Adipocyte (in vitro differentiated cells): Measurements from ENCODE around the gene MAPK7.
A peak's percentile ranks its signal among the peaks of the same experiment; 100 is the strongest.
"Not testable (repeated sequence)": the region's sequence is repeated elsewhere in the genome, so short reads cannot be mapped to it uniquely, and the experiment has no call there.

Experiments
- DNase-seq: peaks from one replicate; pipeline ENCODE4 v3.0.0-alpha.2; 2015; ENCODE audit warnings: low read depth
- H3K27me3 ChIP-seq: replicated peaks from 2 replicates; pipeline ENCODE4 v1.7.0; 2013; ENCODE audit warnings: mild to moderate bottlenecking, low read length, moderate library complexity; ENCODE audit not compliant: control insufficient read depth, insufficient read depth
- H3K36me3 ChIP-seq: 2 replicates; pipeline ENCODE4 v1.7.0; 2013; ENCODE audit warnings: low read length, mild to moderate bottlenecking, moderate library complexity; ENCODE audit not compliant: control insufficient read depth, insufficient read depth, severe bottlenecking
- H3K4me1 ChIP-seq: 2 replicates; pipeline ENCODE4 v1.7.0; 2013; ENCODE audit warnings: mild to moderate bottlenecking, low read length, moderate library complexity; ENCODE audit not compliant: control insufficient read depth, insufficient read depth
- H3K4me3 ChIP-seq: 2 replicates; pipeline ENCODE4 v1.7.0; 2013; ENCODE audit warnings: mild to moderate bottlenecking, low read length, moderate library complexity
- H3K9ac ChIP-seq: 2 replicates; pipeline ENCODE4 v1.7.0; 2013; ENCODE audit warnings: mild to moderate bottlenecking, low read length, moderate library complexity
- H3K9me3 ChIP-seq: 2 replicates; pipeline ENCODE4 v1.7.0; 2013; ENCODE audit warnings: mild to moderate bottlenecking, low read length, moderate library complexity; ENCODE audit not compliant: control insufficient read depth

The MAPK7 gene

DNA sequence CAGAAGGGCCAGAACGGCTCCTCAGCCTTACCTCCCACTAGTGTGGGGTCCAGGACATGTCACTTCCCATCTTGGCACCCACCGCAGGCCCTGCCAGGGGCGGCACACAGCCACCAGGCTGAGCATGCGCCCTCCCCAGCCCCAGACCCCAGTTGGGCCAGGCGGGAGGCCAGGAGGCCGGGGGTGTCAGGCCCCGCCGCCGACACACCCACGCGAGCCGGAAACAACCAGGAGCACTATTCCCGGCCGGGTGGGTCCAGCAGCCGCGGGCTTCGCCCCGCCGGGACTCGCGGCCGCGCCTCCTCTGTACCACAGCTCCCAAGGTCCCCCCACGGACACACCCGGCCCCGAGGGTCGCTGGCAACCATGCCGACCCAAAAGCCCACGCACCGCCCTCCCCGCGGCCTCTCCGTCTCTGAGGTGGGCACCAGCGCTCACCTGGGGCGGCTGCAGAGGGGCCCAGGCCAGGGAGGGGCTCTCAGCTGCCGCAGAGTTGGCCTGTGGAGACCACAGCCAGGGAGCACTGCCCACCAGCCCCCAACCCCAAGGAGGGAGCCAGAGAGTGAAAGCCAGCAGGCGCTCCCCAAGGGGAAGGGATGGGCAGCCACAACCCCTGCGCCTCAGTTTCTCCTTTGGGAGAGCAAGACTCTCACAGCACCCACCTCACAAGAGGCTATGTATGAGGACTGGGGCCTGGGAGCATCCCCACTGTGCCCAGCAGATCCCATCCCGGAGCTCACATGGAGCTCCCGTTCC is 33.8 kb upstream of the MAPK7 start:
- DNase-seq = no peak
- H3K4me1 ChIP-seq = peaks cover 55% of the 10 kb centered on the region

GRCh38 chr17:19345067-19345460 is 33.2 kb upstream of the MAPK7 start:
- Histone ChIP-seq H3K9ac (peak overlapping the region; percentile 70), H3K9me3 (no peaks in the 10 kb centered on the region), H3K4me3 (no peak overlapping the region), H3K36me3 (no peaks in the 10 kb centered on the region), H3K4me1 (peaks cover 52% of the 10 kb centered on the region), H3K27me3 (no peaks in the 10 kb centered on the region)
- no peak for DNase-seq

More for the DNA sequence above, 33.8 kb upstream of the MAPK7 start:
- H3K36me3 ChIP-seq = no peaks in the 10 kb centered on the region
- H3K9me3 ChIP-seq = no peaks in the 10 kb centered on the region
- H3K4me3 ChIP-seq = no peak overlapping the region
- peak overlapping the region; percentile 19 for H3K9ac ChIP-seq
- H3K27me3 ChIP-seq = no peaks in the 10 kb centered on the region

DNA sequence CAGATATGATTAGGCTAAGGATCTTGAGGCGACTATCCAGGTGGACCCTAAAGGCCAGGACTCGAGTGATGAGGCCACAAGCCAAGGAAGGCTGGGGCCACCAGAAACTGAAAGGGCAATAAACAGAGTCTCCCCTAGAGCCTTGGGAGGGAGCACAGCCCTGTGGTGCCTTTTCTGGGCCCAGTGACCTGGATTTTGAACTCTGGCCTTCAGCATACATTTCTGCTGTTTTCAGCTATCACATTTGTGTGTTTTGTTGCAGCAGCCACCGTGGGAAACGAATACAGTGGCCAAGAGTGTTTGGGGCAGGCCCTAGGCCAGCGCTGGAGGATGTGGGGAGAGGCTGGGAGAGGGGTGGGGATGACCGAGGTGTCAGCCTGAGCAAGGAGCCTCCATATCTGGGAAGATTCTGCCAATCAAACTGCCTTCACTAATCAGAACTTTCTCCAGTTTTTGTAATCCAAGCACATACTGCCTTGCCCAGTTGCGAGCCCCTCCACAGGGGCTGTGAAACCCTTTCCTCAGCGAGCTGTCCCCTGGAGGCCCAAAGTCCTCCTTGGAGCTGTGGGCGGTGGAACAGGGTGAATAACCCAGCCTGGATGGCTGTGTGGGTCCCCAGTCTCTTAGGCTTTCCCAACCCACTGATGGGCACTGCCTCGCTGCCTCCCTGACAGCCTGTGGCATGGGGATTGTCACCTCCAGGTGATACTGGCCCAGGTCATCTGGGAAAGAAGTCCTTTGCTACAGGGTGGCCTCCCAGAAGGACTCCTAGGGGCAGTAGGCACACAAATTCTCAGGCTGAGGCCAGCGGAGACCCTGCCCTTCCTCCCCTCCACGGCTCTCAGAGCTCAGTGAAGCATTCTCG is 32.6 kb upstream of the MAPK7 start:
- no peaks in the 10 kb centered on the region for H3K9me3 ChIP-seq
- H3K36me3 ChIP-seq = no peaks in the 10 kb centered on the region
- no peak for DNase-seq
- peaks cover 52% of the 10 kb centered on the region for H3K4me1 ChIP-seq
- peak overlapping the region; percentile 70 for H3K9ac ChIP-seq
- H3K4me3 ChIP-seq = peak overlapping the region; percentile 12
- no peaks in the 10 kb centered on the region for H3K27me3 ChIP-seq

GRCh38 chr17:19346351-19347255 is 31.7 kb upstream of the MAPK7 start:
- DNase-seq = peak; percentile 88
- H3K4me1 ChIP-seq = peaks cover 46% of the 10 kb centered on the region
- H3K36me3 ChIP-seq = no peaks in the 10 kb centered on the region
- H3K4me3 ChIP-seq = peak overlapping the region; percentile 12
- H3K9ac ChIP-seq = peak overlapping the region; percentile 70
- H3K9me3 ChIP-seq = no peaks in the 10 kb centered on the region
- H3K27me3 ChIP-seq = no peaks in the 10 kb centered on the region

DNA sequence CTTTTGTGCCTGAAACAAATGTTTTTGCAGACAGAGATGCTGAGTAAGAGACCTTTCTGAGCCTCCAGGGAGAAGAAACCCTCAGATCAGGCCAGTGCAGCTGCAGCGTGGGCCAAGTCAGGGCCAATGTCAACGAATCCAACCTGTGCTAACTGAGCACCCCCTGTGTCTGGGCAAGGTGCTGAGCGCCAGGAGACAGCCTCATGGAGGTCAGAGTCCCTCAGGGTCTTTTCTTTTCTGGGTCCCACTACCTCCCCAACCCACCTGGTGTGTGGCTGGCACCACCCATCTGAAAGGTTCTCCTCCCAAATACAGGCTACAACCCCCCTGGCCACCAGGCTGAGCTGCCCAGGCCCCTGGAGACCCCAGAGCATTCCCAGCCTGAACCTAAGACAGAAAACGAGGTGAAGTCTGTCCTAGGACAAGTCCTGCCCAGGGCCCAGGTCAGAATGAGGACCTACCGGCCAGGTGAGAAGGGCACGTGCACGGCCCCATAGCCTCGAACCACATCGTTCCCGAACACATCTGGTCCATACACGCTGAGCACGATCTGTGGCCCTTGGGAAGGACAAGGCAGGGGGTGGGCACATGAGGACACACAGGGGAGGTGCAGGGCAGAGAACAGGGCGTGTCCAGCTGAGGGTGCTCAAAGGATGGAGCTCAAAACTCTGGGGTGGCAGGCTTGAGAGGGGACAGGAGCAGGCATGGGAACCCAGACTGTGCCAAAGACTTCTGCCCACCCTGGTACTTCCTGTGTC is 30.8 kb upstream of the MAPK7 start:
- Histone ChIP-seq H3K9ac (peak overlapping the region; percentile 70), H3K4me3 (no peak overlapping the region), H3K9me3 (no peaks in the 10 kb centered on the region), H3K27me3 (no peaks in the 10 kb centered on the region), H3K4me1 (peaks cover 38% of the 10 kb centered on the region), H3K36me3 (no peaks in the 10 kb centered on the region)
- DNase-seq = no peak

DNA sequence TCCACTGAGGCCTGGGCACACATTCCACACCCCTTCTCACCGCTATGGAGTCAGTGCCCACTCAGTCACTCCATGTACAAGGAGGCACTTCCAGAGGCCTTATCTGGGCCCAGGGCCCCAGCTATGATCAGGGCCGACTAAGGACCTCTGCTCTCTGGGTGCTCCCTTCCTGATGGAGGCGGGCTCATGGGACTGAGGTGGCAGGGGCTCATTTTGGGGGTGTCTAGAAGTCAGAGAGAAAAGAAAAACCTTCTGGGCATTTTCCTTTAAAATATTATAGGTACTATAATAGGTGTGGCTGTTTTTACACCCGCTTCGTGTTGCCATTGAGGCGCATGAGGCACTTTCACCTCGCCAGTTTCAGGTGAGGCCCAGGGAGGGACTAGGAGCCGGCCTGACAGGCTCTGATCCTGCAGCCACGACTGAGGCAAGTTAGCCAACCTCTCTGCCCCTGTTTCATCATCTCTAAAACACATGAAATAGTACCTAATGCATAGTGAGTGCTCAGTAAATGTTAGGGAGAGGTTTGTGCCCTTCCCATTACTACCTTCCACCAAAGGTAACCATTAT is 30.1 kb upstream of the MAPK7 start:
- H3K27me3 ChIP-seq = no peaks in the 10 kb centered on the region
- H3K9ac ChIP-seq = no peak overlapping the region
- no peaks in the 10 kb centered on the region for H3K36me3 ChIP-seq
- DNase-seq = no peak
- H3K4me3 ChIP-seq = no peak overlapping the region
- H3K9me3 ChIP-seq = no peaks in the 10 kb centered on the region
- H3K4me1 ChIP-seq = peaks cover 33% of the 10 kb centered on the region

DNA sequence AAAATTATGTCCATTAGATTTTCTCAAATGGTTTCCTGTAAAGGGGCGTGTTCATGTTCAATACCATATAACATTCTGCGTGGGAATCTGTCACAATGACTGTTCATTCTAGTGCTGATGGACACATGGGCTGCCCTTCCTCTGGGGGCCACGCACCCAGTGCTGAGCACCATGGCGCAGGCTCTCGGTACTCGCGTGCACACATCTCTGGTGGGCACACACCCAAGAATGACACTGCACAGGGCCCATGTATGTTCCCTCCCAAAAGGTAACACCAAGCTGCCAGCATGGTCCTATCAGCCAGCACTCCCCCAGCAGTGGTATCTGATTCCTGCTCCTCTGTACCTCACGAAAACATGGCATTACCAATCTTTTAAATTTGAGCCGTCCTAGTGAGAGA is 29.5 kb upstream of the MAPK7 start:
- no peak for DNase-seq

DNA sequence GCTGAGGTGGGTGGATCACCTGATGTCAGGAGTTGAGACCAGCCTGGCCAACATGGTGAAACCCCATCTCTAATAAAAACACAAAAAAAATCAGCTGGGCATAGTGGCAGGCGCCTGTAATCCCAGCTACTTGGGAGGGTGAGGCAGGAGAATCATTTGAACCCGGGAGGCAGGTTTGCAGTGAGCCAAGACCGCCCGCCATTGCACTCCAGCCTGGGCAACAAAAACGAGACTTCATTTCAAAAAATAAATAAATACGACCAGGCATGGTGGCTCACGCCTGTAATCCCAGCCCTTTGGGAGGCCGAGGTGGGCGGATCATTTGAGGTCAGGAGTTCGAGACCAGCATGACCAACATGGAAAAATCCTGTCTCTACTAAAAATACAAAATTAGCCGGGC is 24.9 kb upstream of the MAPK7 start:
- not testable (repeated sequence) for DNase-seq, H3K4me1 ChIP-seq, H3K9me3 ChIP-seq, H3K9ac ChIP-seq, H3K27me3 ChIP-seq, H3K36me3 ChIP-seq, H3K4me3 ChIP-seq

More for the DNA sequence above, 29.5 kb upstream of the MAPK7 start:
- no peaks in the 10 kb centered on the region for H3K9me3 ChIP-seq
- peaks cover 31% of the 10 kb centered on the region for H3K4me1 ChIP-seq
- H3K36me3 ChIP-seq = no peaks in the 10 kb centered on the region
- no peaks in the 10 kb centered on the region for H3K27me3 ChIP-seq
- no peak overlapping the region for H3K4me3 ChIP-seq
- no peak overlapping the region for H3K9ac ChIP-seq

- no peaks in the 10 kb centered on the region for H3K4me1 ChIP-seq
- no peaks in the 10 kb centered on the region for H3K27me3 ChIP-seq
- no peak overlapping the region for H3K9ac ChIP-seq
- no peak for DNase-seq
- no peaks in the 10 kb centered on the region for H3K36me3 ChIP-seq
- no peak overlapping the region for H3K4me3 ChIP-seq
- H3K9me3 ChIP-seq = no peaks in the 10 kb centered on the region
Measured at GRCh38 chr17:19354748-19355147, 23.6 kb upstream of the MAPK7 start.

DNA sequence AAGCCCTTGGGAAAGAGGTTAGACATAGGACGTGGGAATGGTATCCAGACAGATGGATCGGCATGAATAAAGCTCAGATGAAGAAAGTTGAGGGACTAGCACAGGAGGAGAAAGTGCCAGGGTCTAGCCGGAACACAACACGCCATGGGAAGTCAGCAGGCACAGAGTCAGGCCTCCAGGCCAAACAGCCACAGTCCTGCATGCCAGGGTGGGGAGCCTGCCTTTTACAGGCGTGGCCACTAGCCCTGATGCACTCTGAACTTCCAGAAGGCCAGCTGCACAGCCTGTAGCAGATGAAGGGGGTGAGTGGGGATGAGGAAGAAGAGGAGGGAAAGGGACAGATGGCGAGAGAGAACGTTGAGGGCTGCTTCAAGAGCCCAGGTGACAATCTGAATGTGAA is 20.9 kb upstream of the MAPK7 start:
- no peak for DNase-seq
- Histone ChIP-seq H3K9me3 (no peaks in the 10 kb centered on the region), H3K4me3 (no peak overlapping the region), H3K27me3 (no peaks in the 10 kb centered on the region), H3K36me3 (no peaks in the 10 kb centered on the region), H3K9ac (no peak overlapping the region), H3K4me1 (peaks cover 6% of the 10 kb centered on the region)
